A549 treated with CORT108297 at 1 μM for 4 hours (cell line): ENCODE data around the gene OR13A1. TPM values are rescaled to one million over a fixed set of nuclear protein-coding genes. Genes with fewer than 3 reads are reported as not detected.

Source experiments
- total RNA-seq: library from RNA; stranded (reverse); fragments of 200-300 nt; extraction: Qiagen RNA extraction; gene quantifications from 5 replicates; pipeline ENCODE4 v1.2.3, GENCODE V29; 2022

The OR13A1 gene
- not detected in 5 replicates for total RNA-seq

DNA sequence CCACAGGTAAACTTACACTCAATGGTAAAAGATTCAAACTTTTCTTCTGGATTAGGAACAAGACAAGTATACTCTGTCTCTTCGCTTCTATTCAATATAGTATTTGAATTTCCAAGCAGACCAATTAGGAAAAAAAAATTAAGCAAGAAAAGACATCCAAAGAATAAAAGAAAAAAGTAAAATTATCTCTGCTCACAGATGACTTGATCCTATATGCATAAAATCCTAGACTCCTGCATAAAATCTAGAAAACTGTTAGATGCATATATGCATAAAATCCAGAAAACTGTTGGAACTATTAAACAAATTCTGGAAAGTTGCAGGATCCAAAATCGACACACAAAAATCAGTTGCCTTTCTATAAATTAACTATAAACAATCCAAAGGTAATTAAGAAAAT, at the start of gene OR13A1:
Gene OR13A1, minus strand, starts transcription at position 101 of the 400 bp plus-strand sequence. CDS start 11,186 bp downstream, outside the sequence.

Other genes with a start within 250 kb of the OR13A1 start
- 0.16 to 0.67 TPM (median 0.32 TPM) in 5 replicates for gene ALOX5, start 58.6 kb upstream of the OR13A1 start, total RNA-seq